C4-2B (cell line): Measurements from ENCODE around the gene SLC39A11.

ENCODE experiments used
- CTCF ChIP-seq: fragments of 450-650 bp; conservative IDR thresholded peaks from 2 replicates; pipeline ENCODE4 v1.5.1; 2017; ENCODE audit warnings: mild to moderate bottlenecking
- ZFX ChIP-seq: fragments of 450-650 bp; IDR thresholded peaks from 2 replicates; pipeline ENCODE4 v1.6.1; 2017

- TF ChIP-seq CTCF, result no peak
- TF ChIP-seq ZFX, result no peak
Measured at GRCh38 chr17:73071066-73071999, 21.2 kb downstream of the SLC39A11 start.
